H1 (cell line): ENCODE measurements around the gene SLC66A1. TPM values are rescaled to one million over a fixed set of nuclear protein-coding genes. Genes with fewer than 3 reads are reported as not detected.

Experiments used
- CTCF ChIA-PET: fragments of 300-600 bp; sonication (Branson Sonifier 250); formaldehyde crosslinking; loops from one replicate; lab custom pipeline; 2021; ENCODE audit not compliant: partially characterized antibody; lab: Charles Lee
- POLR2A ChIA-PET: fragments of 300-600 bp; sonication (Branson Sonifier 250); formaldehyde crosslinking; loops from one replicate; lab custom pipeline; 2021; ENCODE audit warnings: inconsistent platforms; ENCODE audit not compliant: partially characterized antibody; lab: Charles Lee
- DNase-seq, 2 experiments: peaks; one replicate each; pipeline versions ENCODE4 v3.0.0 to v3.0.0-alpha.2; 2010 to 2022; ENCODE audit warnings: low spot score in 2 of 2, low read depth in 1 of 2, mixed read lengths in 1 of 2
- FAIRE-seq: peaks from 2 replicates; lab custom pipeline; 2011; peaks lifted over from hg19 to GRCh38; lab: Jason Lieb, UNC
- H2AFZ ChIP-seq: 2 replicates; pipeline ENCODE4 v1.8.1; 2012; ENCODE audit warnings: low read length, inconsistent platforms
- H2AK5ac ChIP-seq: 2 replicates; pipeline ENCODE4 v1.6.1; 2013; ENCODE audit warnings: low read depth, low read length
- H2BK120ac ChIP-seq: replicated peaks from 2 replicates; pipeline ENCODE3; 2013; ENCODE audit warnings: low read depth, low read length, inconsistent platforms
- H2BK12ac ChIP-seq: 2 replicates; pipeline ENCODE4 v1.6.1; 2013; ENCODE audit warnings: low read depth, low read length
- H2BK15ac ChIP-seq: 2 replicates; pipeline ENCODE4 v1.6.1; 2013; ENCODE audit warnings: low read length
- H2BK20ac ChIP-seq: 2 replicates; pipeline ENCODE4 v1.6.1; 2013; ENCODE audit warnings: low read length
- H2BK5ac ChIP-seq: 2 replicates; pipeline ENCODE4 v1.6.1; 2013; ENCODE audit warnings: low read depth, low read length
- H3K14ac ChIP-seq: 2 replicates; pipeline ENCODE4 v1.6.1; 2013; ENCODE audit warnings: inconsistent platforms; ENCODE audit not compliant: insufficient read length
- H3K18ac ChIP-seq: 2 replicates; pipeline ENCODE4 v1.6.1; 2013; ENCODE audit warnings: low read length; ENCODE audit errors: extremely low read depth
- H3K23ac ChIP-seq: 2 replicates; pipeline ENCODE4 v1.6.1; 2013; ENCODE audit warnings: inconsistent platforms; ENCODE audit not compliant: insufficient read length
- H3K23me2 ChIP-seq: 2 replicates; pipeline ENCODE4 v1.6.1; 2013; ENCODE audit warnings: low read depth, low read length
- H3K27ac ChIP-seq: 2 replicates; pipeline ENCODE4 v1.6.1; 2011; ENCODE audit warnings: low read depth, low read length, inconsistent platforms
- H3K27me3 ChIP-seq, 4 experiments: replicated peaks in 1 of 4; 1 replicate in 1 of 4; 2 replicates in 3 of 4; pipeline versions ENCODE4 v1.6.1 to v1.8.1; 2011 to 2013; ENCODE audit warnings: low read length in 3 of 4, mild to moderate bottlenecking in 3 of 4, inconsistent platforms in 2 of 4, mixed read lengths in 2 of 4, moderate library complexity in 1 of 4; ENCODE audit not compliant: control insufficient read depth in 3 of 4, insufficient read depth in 3 of 4; ENCODE audit errors: extremely low read depth in 1 of 4
- H3K36me3 ChIP-seq, 4 experiments: 2 replicates each; pipeline versions ENCODE4 v1.6.1 to v1.8.1; 2011 to 2013; ENCODE audit warnings: mild to moderate bottlenecking in 4 of 4, low read length in 3 of 4, moderate library complexity in 2 of 4, control low read depth in 1 of 4, inconsistent platforms in 1 of 4; ENCODE audit not compliant: insufficient read depth in 4 of 4, control insufficient read depth in 2 of 4
- H3K4ac ChIP-seq: replicated peaks from 2 replicates; pipeline ENCODE3; 2013; ENCODE audit warnings: low read length, low read depth, mixed read lengths, inconsistent platforms; ENCODE audit not compliant: insufficient read length
- H3K4me1 ChIP-seq, 4 experiments: replicated peaks in 1 of 4; 1 replicate in 1 of 4; 2 replicates in 3 of 4; pipeline versions ENCODE4 v1.6.1 to v1.8.1; 2011 to 2013; ENCODE audit warnings: low read length in 3 of 4, inconsistent platforms in 2 of 4, mixed read lengths in 1 of 4; ENCODE audit not compliant: insufficient read depth in 4 of 4, control insufficient read depth in 3 of 4
- H3K4me2 ChIP-seq, 2 experiments: 2 replicates each; pipeline versions ENCODE4 v1.6.1 to v1.8.1; 2011 to 2013; ENCODE audit warnings: low read depth in 2 of 2, low read length in 2 of 2, control low read depth in 1 of 2, inconsistent platforms in 1 of 2, mild to moderate bottlenecking in 1 of 2; ENCODE audit not compliant: insufficient read depth in 1 of 2
- H3K4me3 ChIP-seq, 4 experiments: fragments of 200-600, 300-600 bp in 1 of 4; sonication (generic), shearing (Covaris generic), sonication (Bioruptor Twin) in 1 of 4; 2 replicates each; pipeline versions ENCODE4 v1.5.1 to v1.8.1; 2011 to 2016; ENCODE audit warnings: low read length in 4 of 4, low read depth in 3 of 4, control low read depth in 2 of 4, inconsistent platforms in 2 of 4, mild to moderate bottlenecking in 2 of 4, mixed read lengths in 1 of 4, moderate library complexity in 1 of 4; ENCODE audit not compliant: insufficient read depth in 2 of 4; ENCODE audit errors: extremely low read depth in 1 of 4
- H3K56ac ChIP-seq: replicated peaks from 2 replicates; pipeline ENCODE3; 2013; ENCODE audit warnings: low read depth, mild to moderate bottlenecking, mixed read lengths, low read length, inconsistent platforms; ENCODE audit not compliant: insufficient read length
- H3K79me1 ChIP-seq: 2 replicates; pipeline ENCODE4 v1.6.1; 2013; ENCODE audit warnings: low read depth, low read length, control low read depth
- H3K79me2 ChIP-seq, 2 experiments: 2 replicates each; pipeline versions ENCODE4 v1.6.1 to v1.8.1; 2012 to 2013; ENCODE audit warnings: low read length in 2 of 2, mild to moderate bottlenecking in 2 of 2, inconsistent platforms in 1 of 2; ENCODE audit not compliant: insufficient read depth in 2 of 2, control insufficient read depth in 1 of 2
- H3K9ac ChIP-seq, 4 experiments: replicated peaks in 1 of 4; 1 replicate in 1 of 4; 2 replicates in 3 of 4; pipeline versions ENCODE4 v1.6.1 to v1.8.1; 2011 to 2013; ENCODE audit warnings: low read depth in 3 of 4, low read length in 3 of 4, control low read depth in 2 of 4, mild to moderate bottlenecking in 2 of 4, moderate library complexity in 2 of 4, inconsistent platforms in 1 of 4; ENCODE audit errors: extremely low read depth in 1 of 4
- H3K9me3 ChIP-seq, 2 experiments: 2 replicates each; pipeline versions ENCODE4 v1.6.1 to v1.8.1; 2012 to 2013; ENCODE audit warnings: mild to moderate bottlenecking in 2 of 2, moderate library complexity in 2 of 2, control low read depth in 1 of 2, inconsistent platforms in 1 of 2, low read depth in 1 of 2, low read length in 1 of 2, mixed read lengths in 1 of 2; ENCODE audit not compliant: insufficient read depth in 2 of 2
- H4K20me1 ChIP-seq, 2 experiments: replicated peaks in 1 of 2; 2 replicates each; pipeline versions ENCODE3 to v1.8.1; 2011 to 2013; ENCODE audit warnings: inconsistent platforms in 2 of 2, low read length in 2 of 2, mild to moderate bottlenecking in 1 of 2; ENCODE audit not compliant: insufficient read depth in 2 of 2, control insufficient read depth in 1 of 2
- H4K5ac ChIP-seq: 2 replicates; pipeline ENCODE4 v1.6.1; 2013; ENCODE audit warnings: low read length, low read depth, mixed read lengths, inconsistent platforms; ENCODE audit not compliant: insufficient read length
- H4K8ac ChIP-seq: 2 replicates; pipeline ENCODE4 v1.8.0; 2013; ENCODE audit warnings: mild to moderate bottlenecking, moderate library complexity, low read length, inconsistent platforms; ENCODE audit not compliant: insufficient read depth; ENCODE audit errors: extremely low read depth
- H4K91ac ChIP-seq: replicated peaks from 2 replicates; pipeline ENCODE3; 2013; ENCODE audit warnings: low read length, mixed read lengths, inconsistent platforms; ENCODE audit not compliant: insufficient read length
- BACH1 ChIP-seq: IDR thresholded peaks from 2 replicates; pipeline ENCODE4 v1.6.1; 2012; ENCODE audit warnings: low read length, improper control_type of control experiment
- CHD1 ChIP-seq: IDR thresholded peaks from 2 replicates; pipeline ENCODE4 v1.6.1; 2012; ENCODE audit warnings: low read depth, low read length, improper control_type of control experiment
- HDAC6 ChIP-seq: IDR thresholded peaks from one replicate; pipeline ENCODE4 v1.7.1; 2012; ENCODE audit warnings: low read depth, mild to moderate bottlenecking, inconsistent platforms, low read length, moderate library complexity
- KDM5A ChIP-seq: fragments of 200-600 bp; IDR thresholded peaks from 2 replicates; pipeline ENCODE4 v1.7.1; 2012; ENCODE audit warnings: mild to moderate bottlenecking, low read length, inconsistent platforms, mixed read lengths
- NRF1 ChIP-seq: IDR thresholded peaks from 2 replicates; pipeline ENCODE4 v1.6.1; 2011; ENCODE audit warnings: mild to moderate bottlenecking, low read depth, low read length, improper control_type of control experiment
- RFX5 ChIP-seq: IDR thresholded peaks from 2 replicates; pipeline ENCODE4 v1.6.1; 2011; ENCODE audit warnings: low read depth, low read length, improper control_type of control experiment, borderline replicate concordance
- RXRA ChIP-seq: IDR thresholded peaks from 2 replicates; pipeline ENCODE4 v1.6.1; 2011; ENCODE audit warnings: low read depth, mild to moderate bottlenecking, low read length, moderate library complexity; ENCODE audit not compliant: insufficient read depth
- SIN3A ChIP-seq, 2 experiments: IDR thresholded peaks in 1 of 2; conservative IDR thresholded peaks in 1 of 2; 2 replicates each; pipeline ENCODE4 v1.6.1; 2011 to 2012; ENCODE audit warnings: low read length in 2 of 2, improper control_type of control experiment in 1 of 2, low read depth in 1 of 2, mild to moderate bottlenecking in 1 of 2
- TAF7 ChIP-seq: optimal IDR thresholded peaks from 2 replicates; pipeline ENCODE3; 2011; ENCODE audit warnings: low read depth, mild to moderate bottlenecking, inconsistent platforms, low read length, moderate library complexity, borderline replicate concordance
- TEAD4 ChIP-seq: IDR thresholded peaks from 2 replicates; pipeline ENCODE4 v1.6.1; 2012; ENCODE audit warnings: low read depth, low read length, inconsistent platforms, mixed read lengths
- USF2 ChIP-seq: IDR thresholded peaks from 2 replicates; pipeline ENCODE4 v1.6.1; 2011; ENCODE audit warnings: low read length, improper control_type of control experiment
- WGBS, 2 experiments: shearing (Covaris generic) in 1 of 2; methylation state at CpG; one replicate each; pipeline versions ENCODE4 v1.1.6 to v1.1.7; 2013 to 2015; ENCODE audit warnings: low lambda C conversion rate in 2 of 2, mixed read lengths in 2 of 2, inconsistent platforms in 1 of 2, low coverage in 1 of 2, missing lambda C conversion rate in 1 of 2; ENCODE audit not compliant: insufficient replicate concordance in 2 of 2, insufficient coverage in 1 of 2, insufficient read length in 1 of 2; ENCODE audit errors: extremely low coverage in 1 of 2, missing lambda C conversion rate in 1 of 2; 5-methylcytosine and 5-hydroxymethylcytosine counted together
- polyA plus RNA-seq, 7 experiments: library from polyadenylated mRNA; depleted of rRNA in 3 of 7; stranded (reverse) in 5 of 7; unstranded in 2 of 7; fragments of >200 nt in 5 of 7; fragments of 200-250 nt in 2 of 7; gene quantifications; 1 replicate in 5 of 7; 2 replicates in 1 of 7; 4 replicates in 1 of 7; pipeline versions ENCODE4 v1.2.1 to v1.2.3, GENCODE V29; 2011 to 2013; ENCODE audit warnings: missing spikeins in 2 of 7, mixed read lengths in 2 of 7
- total RNA-seq: library from RNA; stranded (reverse); fragmentation: NEBNext Ultra II Directional; extraction: Animal tissue kit (Norgen Biotek cat#: 25700); gene quantifications from 2 replicates; pipeline ENCODE4 v1.2.1, GENCODE V29; 2021

SLC66A1 gene
- total and polyA plus RNA-seq, 2 of the 8 experiments (the other 6 are each of a cell fraction or from before 2014, with no cell fraction given): 16.8 to 27.9 TPM

- H2BK15ac ChIP-seq: no peak overlapping the region
- peak overlapping the region; percentile 79; the same call in 1 of the 2 replicates for H3K27ac ChIP-seq
- POLR2A ChIA-PET: interaction anchor here (0.8 to 1.8 kb wide), 7 partner anchors 8 to 244 kb away, joined by 3 to 8 read pairs (median 4); partner anchors contain the start of genes EMC1 and MRTO4
- FAIRE-seq (peak; percentile 24), DNase-seq (peak; percentile 58 to 84)
- H3K18ac ChIP-seq: peak overlapping the region; percentile 80
- H4K20me1 ChIP-seq: peaks cover 5 to 7% of the 10 kb centered on the region in 2 experiments
- peak overlapping the region; percentile 55 to 60 for H3K4me2 ChIP-seq
- peak overlapping the region; percentile 73 for H4K5ac ChIP-seq
- H4K8ac ChIP-seq: peak overlapping the region; percentile 95
- H3K14ac ChIP-seq: no peak overlapping the region
- peak overlapping the region; percentile 62; the same call in 1 of the 2 replicates for H2BK20ac ChIP-seq
- H3K9me3 ChIP-seq: no peaks in the 10 kb centered on the region
- H3K23ac ChIP-seq: no peak overlapping the region
- no peak overlapping the region for H3K56ac ChIP-seq
- 22% methylated on average over 24 of the region's 27 CpGs; no CpG with 5 or more reads in 1 of the 2 experiments for WGBS, 2 experiments
- H2BK5ac ChIP-seq: peak overlapping the region; percentile 89
- H2AK5ac ChIP-seq: peak overlapping the region; percentile 26; the same call in 1 of the 2 replicates
- peak overlapping the region in 1 of 4 experiments; percentile 43; a peak in 2 of 8 replicates for H3K4me3 ChIP-seq
- peaks cover 2% of the 10 kb centered on the region; the same call in 1 of the 2 replicates for H3K23me2 ChIP-seq
- peak overlapping the region in 3 of 4 experiments; percentile 33 to 73 (median 38); a peak in 4 of 7 replicates for H3K9ac ChIP-seq
- CTCF ChIA-PET: interaction anchor here (0.8 to 5.1 kb wide), 14 partner anchors 11 to 338 kb away, joined by 3 to 25 read pairs (median 4); no protein-coding TSS in a partner anchor
- peaks cover 0 to 15% (median 10%) of the 10 kb centered on the region in 4 experiments; a peak in 5 of 7 replicates for H3K4me1 ChIP-seq
- no peaks in the 10 kb centered on the region for H3K79me2 ChIP-seq
- peaks cover 0 to 7% (median 2%) of the 10 kb centered on the region in 4 experiments; a peak in 3 of 8 replicates for H3K36me3 ChIP-seq
- no peak overlapping the region; the same call in 1 of the 2 replicates for H2AFZ ChIP-seq
- peak overlapping the region; percentile 45 for H4K91ac ChIP-seq
- H3K4ac ChIP-seq: peak overlapping the region; percentile 63
- H3K27me3 ChIP-seq: no peaks in the 10 kb centered on the region
- H2BK12ac ChIP-seq: peak overlapping the region; percentile 98
- no peaks in the 10 kb centered on the region for H3K79me1 ChIP-seq
- H2BK120ac ChIP-seq: no peak overlapping the region
- TF ChIP-seq RFX5: no peak
- no peak for TF ChIP-seq NRF1
- no peak for TF ChIP-seq HDAC6
- TF ChIP-seq USF2: no peak
- no peak for TF ChIP-seq KDM5A
- TF ChIP-seq CHD1: no peak
- peak; percentile 20 for TF ChIP-seq TAF7
- no peak for TF ChIP-seq RXRA
- peak; percentile 75 for TF ChIP-seq TEAD4
- TF ChIP-seq SIN3A (conservative IDR thresholded peaks at IDR 0.05 in 1 of 2, IDR thresholded peaks at IDR 0.05 in 1 of 2; ENCODE audit: low read depth in 1 of 2, low read length in 2 of 2): 0 out of 4 replicates have a peak, but pooled peaks of 1 of the 2 experiments have one; percentile 62
- TF ChIP-seq BACH1: no peak
Observed at GRCh38 chr1:19338323-19338762, 26.2 kb downstream of the SLC66A1 start.
